RWPE2 (cell line): Measurements from ENCODE around the gene MYO10.
A peak's percentile ranks its signal among the peaks of the same experiment; 100 is the strongest.

ENCODE experiments used
- ATAC-seq: fragments of 200-7000 bp; cut with Tn5 transposase; 3 replicates; pipeline ENCODE4 v1.9.1; 2021; ENCODE audit warnings: low read depth
- DNase-seq: peaks from one replicate; pipeline ENCODE4 v3.0.0-alpha.2; 2020; ENCODE audit warnings: low spot score
- H3K27ac ChIP-seq: fragments of 450-650 bp; 2 replicates; pipeline ENCODE4 v1.5.1; 2017; ENCODE audit warnings: mild to moderate bottlenecking; ENCODE audit not compliant: poor library complexity, severe bottlenecking
- H3K27me3 ChIP-seq: fragments of 250-450 bp; sonication (Bioruptor Pico); 2 replicates; pipeline ENCODE4 v1.5.1; 2021; ENCODE audit warnings: mild to moderate bottlenecking, moderate library complexity; ENCODE audit not compliant: insufficient read depth, poor library complexity, severe bottlenecking
- H3K36me3 ChIP-seq: fragments of 250-450 bp; sonication (Bioruptor Pico); 2 replicates; pipeline ENCODE4 v1.5.1; 2020; ENCODE audit warnings: low read depth, mild to moderate bottlenecking, moderate library complexity
- H3K4me1 ChIP-seq: fragments of 250-450 bp; sonication (Bioruptor Pico); 2 replicates; pipeline ENCODE4 v1.5.1; 2021; ENCODE audit warnings: mild to moderate bottlenecking, moderate library complexity; ENCODE audit not compliant: insufficient read depth, poor library complexity, severe bottlenecking
- H3K4me3 ChIP-seq: fragments of 250-450 bp; sonication (Bioruptor Pico); 2 replicates; pipeline ENCODE4 v1.5.1; 2021; ENCODE audit warnings: mild to moderate bottlenecking, moderate library complexity; ENCODE audit not compliant: severe bottlenecking
- H3K9me3 ChIP-seq: fragments of 250-450 bp; sonication (Bioruptor Pico); 2 replicates; pipeline ENCODE4 v1.5.1; 2021; ENCODE audit warnings: mild to moderate bottlenecking, moderate library complexity; ENCODE audit not compliant: severe bottlenecking
- TF ChIP-seq, protein P1 (sequence below): fragments of 450-650 bp; IDR thresholded peaks from one replicate; pipeline ENCODE4 v1.5.1; 2017; ENCODE audit warnings: mild to moderate bottlenecking, moderate library complexity; ENCODE audit not compliant: poor library complexity, severe bottlenecking

The MYO10 gene

DNA sequence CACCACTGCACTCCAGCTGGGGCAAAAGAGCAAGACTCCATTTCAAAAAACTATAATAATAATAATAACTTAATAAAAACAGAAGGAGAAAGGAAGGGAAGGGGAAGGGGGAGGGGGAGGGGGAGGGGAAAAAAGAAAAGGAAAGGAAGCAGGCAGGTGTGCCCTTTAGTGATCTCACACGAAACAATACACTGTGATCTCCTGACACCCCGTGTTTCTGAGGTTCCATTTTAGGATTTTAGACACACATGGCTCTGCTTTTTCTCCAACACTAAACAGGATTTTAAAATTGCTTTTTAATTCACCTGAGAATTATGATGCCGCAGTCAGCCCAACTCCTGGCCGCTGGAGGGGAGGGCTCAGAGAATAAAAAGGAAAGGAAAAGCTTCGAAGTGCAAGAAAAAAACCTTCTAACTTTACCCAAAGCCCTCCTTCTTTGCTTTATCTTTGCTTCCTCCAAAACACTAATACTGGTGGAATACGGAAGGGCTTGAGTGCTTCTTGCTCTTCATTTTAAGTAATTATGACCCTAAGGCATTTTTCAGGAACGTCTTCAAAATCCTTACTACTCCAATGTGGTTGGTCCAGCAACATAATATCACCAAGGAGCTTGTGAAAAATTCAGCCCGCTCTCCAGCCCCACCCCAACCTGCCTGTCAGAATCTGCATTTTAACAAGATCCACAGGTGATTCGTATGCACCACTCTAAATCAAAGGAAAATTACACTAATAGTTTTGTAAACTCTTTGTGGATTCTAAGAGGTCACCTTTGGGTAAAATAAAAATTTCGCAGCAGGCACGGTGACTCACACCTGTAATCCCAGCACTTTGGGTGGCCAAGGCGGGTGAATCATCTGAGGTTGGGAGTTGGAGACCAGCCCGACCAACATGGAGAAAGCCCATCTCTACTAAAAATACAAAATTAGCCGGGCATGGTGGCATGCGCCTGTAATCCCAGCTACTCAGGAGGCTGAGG is 66.0 kb downstream of the MYO10 start:
- TF ChIP-seq, protein P1, sequence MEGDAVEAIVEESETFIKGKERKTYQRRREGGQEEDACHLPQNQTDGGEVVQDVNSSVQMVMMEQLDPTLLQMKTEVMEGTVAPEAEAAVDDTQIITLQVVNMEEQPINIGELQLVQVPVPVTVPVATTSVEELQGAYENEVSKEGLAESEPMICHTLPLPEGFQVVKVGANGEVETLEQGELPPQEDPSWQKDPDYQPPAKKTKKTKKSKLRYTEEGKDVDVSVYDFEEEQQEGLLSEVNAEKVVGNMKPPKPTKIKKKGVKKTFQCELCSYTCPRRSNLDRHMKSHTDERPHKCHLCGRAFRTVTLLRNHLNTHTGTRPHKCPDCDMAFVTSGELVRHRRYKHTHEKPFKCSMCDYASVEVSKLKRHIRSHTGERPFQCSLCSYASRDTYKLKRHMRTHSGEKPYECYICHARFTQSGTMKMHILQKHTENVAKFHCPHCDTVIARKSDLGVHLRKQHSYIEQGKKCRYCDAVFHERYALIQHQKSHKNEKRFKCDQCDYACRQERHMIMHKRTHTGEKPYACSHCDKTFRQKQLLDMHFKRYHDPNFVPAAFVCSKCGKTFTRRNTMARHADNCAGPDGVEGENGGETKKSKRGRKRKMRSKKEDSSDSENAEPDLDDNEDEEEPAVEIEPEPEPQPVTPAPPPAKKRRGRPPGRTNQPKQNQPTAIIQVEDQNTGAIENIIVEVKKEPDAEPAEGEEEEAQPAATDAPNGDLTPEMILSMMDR, result no peak
- Histone ChIP-seq H3K9me3 (no peaks in the 10 kb centered on the region), H3K27me3 (no peaks in the 10 kb centered on the region), H3K36me3 (peaks cover 17% of the 10 kb centered on the region), H3K27ac (peak overlapping the region; percentile 53), H3K4me1 (peaks cover 22% of the 10 kb centered on the region), H3K4me3 (no peak overlapping the region)
- DNase-seq (peak; percentile 82), ATAC-seq (peak; percentile 83)

DNA sequence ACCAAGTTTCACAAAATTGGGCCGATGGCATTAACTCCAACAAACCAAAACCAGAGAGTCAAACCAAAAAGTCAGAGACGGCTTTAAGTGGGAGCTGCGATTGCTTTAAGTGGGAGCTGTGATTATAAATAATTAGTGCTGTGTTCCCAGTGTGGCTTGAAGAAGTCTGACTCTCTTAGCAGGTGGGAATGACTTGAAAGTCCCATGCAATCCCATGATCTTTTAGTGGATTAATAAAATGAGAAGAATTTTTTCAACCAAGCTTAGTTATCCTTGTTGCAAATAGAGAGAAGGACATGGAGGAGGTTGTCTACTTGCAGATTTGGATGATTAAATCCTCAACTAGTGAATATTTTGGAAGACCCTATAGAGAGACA is 68.5 kb downstream of the MYO10 start:
- DNase-seq, result no peak
- Histone ChIP-seq H3K4me3 (no peak overlapping the region), H3K9me3 (no peaks in the 10 kb centered on the region), H3K27me3 (no peaks in the 10 kb centered on the region), H3K4me1 (peaks cover 22% of the 10 kb centered on the region), H3K27ac (no peak overlapping the region), H3K36me3 (peaks cover 6% of the 10 kb centered on the region; the same call in 1 of the 2 replicates)
- no peak for ATAC-seq
- TF ChIP-seq, protein P1, result no peak

DNA sequence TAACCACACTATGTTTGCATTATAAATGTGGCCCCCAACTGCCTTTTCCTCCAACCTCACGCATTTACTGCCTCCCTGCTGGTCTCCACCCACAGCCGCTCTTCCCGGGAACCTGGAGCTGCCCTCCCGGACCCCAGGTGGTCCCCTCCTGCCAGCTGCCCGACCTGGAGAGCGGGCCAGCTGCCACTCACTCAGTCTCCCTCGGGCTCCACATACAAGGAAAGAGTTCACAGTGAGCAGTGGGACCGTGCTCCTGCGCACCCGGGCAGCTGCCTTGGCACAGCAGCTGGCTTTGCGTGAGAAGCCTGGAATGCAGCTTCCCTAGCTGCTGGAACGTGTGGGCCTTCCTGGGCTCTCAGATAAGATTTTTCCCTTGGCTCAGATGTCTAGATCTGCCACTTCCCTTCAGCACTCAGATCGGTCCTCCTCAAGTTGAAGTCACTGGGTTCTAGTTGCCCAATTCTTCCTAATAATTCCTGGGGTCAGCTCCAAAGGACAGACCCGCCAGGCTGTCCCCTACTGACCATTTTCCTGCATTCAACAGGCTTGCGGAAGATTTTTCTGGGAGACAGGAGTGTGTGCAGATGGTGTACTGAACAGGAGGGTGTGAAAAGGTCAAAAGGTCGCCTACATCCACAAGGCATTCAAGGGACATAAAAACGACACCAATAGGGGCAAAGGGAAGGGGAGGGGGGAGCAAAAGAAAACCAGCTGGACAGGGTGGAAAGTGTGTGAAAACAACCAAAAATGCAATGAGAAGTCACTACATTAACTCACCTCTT is 69.1 kb downstream of the MYO10 start:
- Histone ChIP-seq H3K27me3 (no peaks in the 10 kb centered on the region), H3K4me1 (peaks cover 21% of the 10 kb centered on the region), H3K9me3 (no peaks in the 10 kb centered on the region), H3K27ac (no peak overlapping the region), H3K4me3 (no peak overlapping the region), H3K36me3 (peaks cover 10% of the 10 kb centered on the region)
- ATAC-seq, result no peak
- DNase-seq, result no peak
- TF ChIP-seq, protein P1, result no peak

DNA sequence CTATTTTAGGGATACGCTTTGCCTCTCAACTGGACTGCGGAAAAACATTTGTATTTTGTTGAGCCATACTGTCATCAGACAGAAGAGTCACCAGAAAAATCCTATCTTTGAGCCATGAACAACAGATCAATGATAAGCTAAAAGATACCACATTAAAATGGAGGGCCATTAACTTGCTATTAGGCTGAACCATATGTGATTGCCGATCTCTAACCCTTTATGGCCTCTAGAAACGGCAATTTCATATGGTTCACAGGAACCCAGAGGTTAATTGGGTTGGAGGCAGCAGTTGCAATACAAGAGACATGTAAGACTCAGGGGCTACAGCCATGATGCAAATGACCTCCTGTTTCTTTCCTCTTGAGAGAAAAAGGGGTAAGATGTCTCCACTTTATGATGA is 69.8 kb downstream of the MYO10 start:
- Histone ChIP-seq H3K9me3 (no peaks in the 10 kb centered on the region), H3K27me3 (no peaks in the 10 kb centered on the region), H3K36me3 (peaks cover 11% of the 10 kb centered on the region), H3K4me1 (peaks cover 14% of the 10 kb centered on the region), H3K4me3 (no peak overlapping the region), H3K27ac (no peak overlapping the region)
- ATAC-seq, result no peak
- TF ChIP-seq, protein P1, result no peak
- no peak for DNase-seq
